ENCODE data around the gene GRIA1.
"Not testable (repeated sequence)": the region's sequence is repeated elsewhere in the genome, so short reads cannot be mapped to it uniquely, and the experiment has no call there.

Gene GRIA1

GRCh38 chr5:153823036-153823435, 332.6 kb downstream of the GRIA1 start:
- Histone ChIP-seq H3K4me1 (ENCODE audit: insufficient read depth, low read length) (no peaks in the 10 kb centered on the region), H3K36me3 (ENCODE audit: insufficient read depth, low read length) (no peaks in the 10 kb centered on the region), H3K9me3 (ENCODE audit: low read length) (no peaks in the 10 kb centered on the region), H3K27ac (ENCODE audit: low read depth, low read length) (no peak overlapping the region), H3K27me3 (ENCODE audit: control insufficient read depth in 1 of 2, insufficient read depth in 2 of 2, low read length in 2 of 2) (no peaks in the 10 kb centered on the region), H3K4me3 (ENCODE audit: low read depth in 1 of 2, low read length in 2 of 2) (no peak overlapping the region), H3K9ac (ENCODE audit: low read length) (no peak overlapping the region)

GRCh38 chr5:153824909-153825308, 334.4 kb downstream of the GRIA1 start:
- no peaks in the 10 kb centered on the region for H3K9me3 ChIP-seq (ENCODE audit: low read length)
- no peaks in the 10 kb centered on the region for H3K4me1 ChIP-seq (ENCODE audit: insufficient read depth, low read length)
- no peak overlapping the region for H3K4me3 ChIP-seq (ENCODE audit: low read depth in 1 of 2, low read length in 2 of 2)
- no peak overlapping the region for H3K9ac ChIP-seq (ENCODE audit: low read length)
- H3K36me3 ChIP-seq (ENCODE audit: insufficient read depth, low read length) = no peaks in the 10 kb centered on the region
- H3K27ac ChIP-seq (ENCODE audit: low read depth, low read length) = no peak overlapping the region
- no peaks in the 10 kb centered on the region for H3K27me3 ChIP-seq (ENCODE audit: control insufficient read depth in 1 of 2, insufficient read depth in 2 of 2, low read length in 2 of 2)

GRCh38 chr5:153827397-153827796, 336.9 kb downstream of the GRIA1 start:
- Histone ChIP-seq H3K27me3 (ENCODE audit: control insufficient read depth in 1 of 2, insufficient read depth in 2 of 2, low read length in 2 of 2) (no peaks in the 10 kb centered on the region), H3K4me3 (ENCODE audit: low read depth in 1 of 2, low read length in 2 of 2) (no peak overlapping the region), H3K4me1 (ENCODE audit: insufficient read depth, low read length) (no peaks in the 10 kb centered on the region), H3K9ac (ENCODE audit: low read length) (no peak overlapping the region), H3K27ac (ENCODE audit: low read depth, low read length) (no peak overlapping the region), H3K9me3 (ENCODE audit: low read length) (no peaks in the 10 kb centered on the region), H3K36me3 (ENCODE audit: insufficient read depth, low read length) (no peaks in the 10 kb centered on the region)

- Histone ChIP-seq H3K9ac (ENCODE audit: low read length) (no peak overlapping the region), H3K9me3 (ENCODE audit: low read length) (no peaks in the 10 kb centered on the region), H3K36me3 (ENCODE audit: insufficient read depth, low read length) (no peaks in the 10 kb centered on the region), H3K27ac (ENCODE audit: low read depth, low read length) (no peak overlapping the region), H3K4me1 (ENCODE audit: insufficient read depth, low read length) (no peaks in the 10 kb centered on the region), H3K4me3 (ENCODE audit: low read depth in 1 of 2, low read length in 2 of 2) (no peak overlapping the region), H3K27me3 (ENCODE audit: control insufficient read depth in 1 of 2, insufficient read depth in 2 of 2, low read length in 2 of 2) (no peaks in the 10 kb centered on the region)
Observed at GRCh38 chr5:153829510-153830065, 339.1 kb downstream of the GRIA1 start.

GRCh38 chr5:153831973-153832372, 341.5 kb downstream of the GRIA1 start:
- no peaks in the 10 kb centered on the region for H3K36me3 ChIP-seq (ENCODE audit: insufficient read depth, low read length)
- H3K4me1 ChIP-seq (ENCODE audit: insufficient read depth, low read length) = no peaks in the 10 kb centered on the region
- no peaks in the 10 kb centered on the region for H3K27me3 ChIP-seq (ENCODE audit: control insufficient read depth in 1 of 2, insufficient read depth in 2 of 2, low read length in 2 of 2)
- H3K9me3 ChIP-seq (ENCODE audit: low read length) = no peaks in the 10 kb centered on the region
- no peak overlapping the region for H3K9ac ChIP-seq (ENCODE audit: low read length)
- H3K27ac ChIP-seq (ENCODE audit: low read depth, low read length) = no peak overlapping the region
- no peak overlapping the region for H3K4me3 ChIP-seq (ENCODE audit: low read depth in 1 of 2, low read length in 2 of 2)

GRCh38 chr5:153835891-153836515, 345.5 kb downstream of the GRIA1 start:
- no peak overlapping the region for H3K27ac ChIP-seq (ENCODE audit: low read depth, low read length)

GRCh38 chr5:153849303-153850113, 359.0 kb downstream of the GRIA1 start:
- H3K4me3 ChIP-seq (ENCODE audit: low read depth in 1 of 2, low read length in 2 of 2); H3K9ac ChIP-seq (ENCODE audit: low read length); H3K27ac ChIP-seq (ENCODE audit: low read depth, low read length); H3K4me1 ChIP-seq (ENCODE audit: insufficient read depth, low read length); H3K27me3 ChIP-seq (ENCODE audit: control insufficient read depth in 1 of 2, insufficient read depth in 2 of 2, low read length in 2 of 2); H3K9me3 ChIP-seq (ENCODE audit: low read length); H3K36me3 ChIP-seq (ENCODE audit: insufficient read depth, low read length): not testable (repeated sequence)

More at GRCh38 chr5:153835891-153836515, 345.5 kb downstream of the GRIA1 start:
- H3K27me3 ChIP-seq (ENCODE audit: control insufficient read depth in 1 of 2, insufficient read depth in 2 of 2, low read length in 2 of 2) = no peaks in the 10 kb centered on the region
- H3K36me3 ChIP-seq (ENCODE audit: insufficient read depth, low read length) = no peaks in the 10 kb centered on the region
- H3K9me3 ChIP-seq (ENCODE audit: low read length) = no peaks in the 10 kb centered on the region
- H3K4me3 ChIP-seq (ENCODE audit: low read depth in 1 of 2, low read length in 2 of 2) = no peak overlapping the region
- H3K4me1 ChIP-seq (ENCODE audit: insufficient read depth, low read length) = no peaks in the 10 kb centered on the region
- H3K9ac ChIP-seq (ENCODE audit: low read length) = no peak overlapping the region

GRCh38 chr5:153860195-153860886, 369.9 kb downstream of the GRIA1 start:
- Histone ChIP-seq H3K36me3 (ENCODE audit: insufficient read depth, low read length) (no peaks in the 10 kb centered on the region), H3K9ac (ENCODE audit: low read length) (no peak overlapping the region), H3K9me3 (ENCODE audit: low read length) (no peaks in the 10 kb centered on the region), H3K4me1 (ENCODE audit: insufficient read depth, low read length) (no peaks in the 10 kb centered on the region), H3K4me3 (ENCODE audit: low read depth in 1 of 2, low read length in 2 of 2) (no peak overlapping the region), H3K27me3 (ENCODE audit: control insufficient read depth in 1 of 2, insufficient read depth in 2 of 2, low read length in 2 of 2) (no peaks in the 10 kb centered on the region), H3K27ac (ENCODE audit: low read depth, low read length) (no peak overlapping the region)

GRCh38 chr5:153862906-153863305, 372.4 kb downstream of the GRIA1 start:
- H3K9ac ChIP-seq (ENCODE audit: low read length); H3K4me1 ChIP-seq (ENCODE audit: insufficient read depth, low read length); H3K9me3 ChIP-seq (ENCODE audit: low read length); H3K4me3 ChIP-seq (ENCODE audit: low read depth in 1 of 2, low read length in 2 of 2); H3K36me3 ChIP-seq (ENCODE audit: insufficient read depth, low read length); H3K27ac ChIP-seq (ENCODE audit: low read depth, low read length); H3K27me3 ChIP-seq (ENCODE audit: control insufficient read depth in 1 of 2, insufficient read depth in 2 of 2, low read length in 2 of 2): not testable (repeated sequence)
